GM12875 (cell line): ENCODE data around the gene TEX52.

Experiments used
- H3K4me3 ChIP-seq: one replicate; pipeline ENCODE4 v1.5.1; 2011; ENCODE audit warnings: low read depth, low read length, control low read depth
- CTCF ChIP-seq: IDR thresholded peaks from 2 replicates; pipeline ENCODE4 v1.5.1; 2011; ENCODE audit warnings: low read depth, mild to moderate bottlenecking, control low read depth, inconsistent platforms, low read length, moderate library complexity, borderline replicate concordance; ENCODE audit not compliant: insufficient read depth

Gene TEX52

GRCh38 chr12:2857021-2857431 is at the start of gene TEX52:
TEX52 (minus strand) TSS chr12:2857039; CDS start chr12:2857026, 13 bp downstream.
- no peak for TF ChIP-seq CTCF
- H3K4me3 ChIP-seq, result no peak within 1 kb of the TSS

GRCh38 chr12:2904260-2904659 is 47.4 kb upstream of the TEX52 start:
- H3K4me3 ChIP-seq, result no peak overlapping the region
- no peak for TF ChIP-seq CTCF

- TF ChIP-seq CTCF, result no peak
- H3K4me3 ChIP-seq, result no peak overlapping the region
These were observed 45.5 kb upstream of the TEX52 start for GRCh38 chr12:2902272-2902880.

GRCh38 chr12:2900642-2901041 is 43.8 kb upstream of the TEX52 start:
- no peak overlapping the region for H3K4me3 ChIP-seq
- TF ChIP-seq CTCF, result no peak

- H3K4me3 ChIP-seq, result no peak overlapping the region
These were observed 40.6 kb upstream of the TEX52 start for GRCh38 chr12:2897418-2897817.

GRCh38 chr12:2895511-2895910 is 38.7 kb upstream of the TEX52 start:
- H3K4me3 ChIP-seq, result no peak overlapping the region
- TF ChIP-seq CTCF, result no peak

More at GRCh38 chr12:2897418-2897817, 40.6 kb upstream of the TEX52 start:
- no peak for TF ChIP-seq CTCF

- H3K4me3 ChIP-seq, result no peak overlapping the region
- no peak for TF ChIP-seq CTCF
These were observed 38.2 kb upstream of the TEX52 start for GRCh38 chr12:2895051-2895451.
